Panc1 (cell line): Measurements from ENCODE around the gene TBC1D25.

Source experiments
- SIN3A ChIP-seq: IDR thresholded peaks from 2 replicates; pipeline ENCODE4 v1.6.1; 2012; ENCODE audit warnings: low read depth, mild to moderate bottlenecking, low read length, moderate library complexity, borderline replicate concordance; ENCODE audit not compliant: insufficient read depth
- TF ChIP-seq, protein P1 (sequence below): fragments of 450-650 bp; IDR thresholded peaks from 2 replicates; pipeline ENCODE4 v1.5.1; 2017; ENCODE audit warnings: mild to moderate bottlenecking
- TF ChIP-seq, protein P2 (sequence below), 2 experiments: IDR thresholded peaks; 2 replicates each; pipeline ENCODE4 v1.6.1; 2011 to 2012; ENCODE audit warnings: low read depth in 2 of 2, control low read depth in 1 of 2, low read length in 1 of 2, mild to moderate bottlenecking in 1 of 2, moderate library complexity in 1 of 2; ENCODE audit not compliant: insufficient read depth in 1 of 2

DNA sequence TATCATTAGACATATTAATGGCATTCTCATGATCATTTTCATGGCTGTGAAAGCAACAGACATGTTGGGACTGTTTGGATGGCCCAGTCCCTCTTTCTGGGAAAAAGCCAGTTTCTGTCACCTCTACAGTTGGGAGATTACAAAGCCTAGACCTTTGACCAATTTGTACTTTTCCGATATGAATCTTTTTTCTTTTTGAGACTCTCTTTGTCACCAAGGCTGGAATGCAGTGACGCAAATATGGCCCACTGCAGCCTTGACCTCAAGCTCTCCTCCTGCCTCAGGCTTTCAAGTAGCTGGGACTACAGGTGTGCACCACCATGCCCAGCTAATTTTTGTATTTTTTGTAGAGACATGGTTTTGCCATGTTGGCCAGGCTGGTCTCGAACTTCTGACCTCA, 9.4 kb downstream of the TBC1D25 start:
- TF ChIP-seq SIN3A, result no peak
- TF ChIP-seq, protein P1, sequence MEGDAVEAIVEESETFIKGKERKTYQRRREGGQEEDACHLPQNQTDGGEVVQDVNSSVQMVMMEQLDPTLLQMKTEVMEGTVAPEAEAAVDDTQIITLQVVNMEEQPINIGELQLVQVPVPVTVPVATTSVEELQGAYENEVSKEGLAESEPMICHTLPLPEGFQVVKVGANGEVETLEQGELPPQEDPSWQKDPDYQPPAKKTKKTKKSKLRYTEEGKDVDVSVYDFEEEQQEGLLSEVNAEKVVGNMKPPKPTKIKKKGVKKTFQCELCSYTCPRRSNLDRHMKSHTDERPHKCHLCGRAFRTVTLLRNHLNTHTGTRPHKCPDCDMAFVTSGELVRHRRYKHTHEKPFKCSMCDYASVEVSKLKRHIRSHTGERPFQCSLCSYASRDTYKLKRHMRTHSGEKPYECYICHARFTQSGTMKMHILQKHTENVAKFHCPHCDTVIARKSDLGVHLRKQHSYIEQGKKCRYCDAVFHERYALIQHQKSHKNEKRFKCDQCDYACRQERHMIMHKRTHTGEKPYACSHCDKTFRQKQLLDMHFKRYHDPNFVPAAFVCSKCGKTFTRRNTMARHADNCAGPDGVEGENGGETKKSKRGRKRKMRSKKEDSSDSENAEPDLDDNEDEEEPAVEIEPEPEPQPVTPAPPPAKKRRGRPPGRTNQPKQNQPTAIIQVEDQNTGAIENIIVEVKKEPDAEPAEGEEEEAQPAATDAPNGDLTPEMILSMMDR, result no peak
- TF ChIP-seq, protein P2, sequence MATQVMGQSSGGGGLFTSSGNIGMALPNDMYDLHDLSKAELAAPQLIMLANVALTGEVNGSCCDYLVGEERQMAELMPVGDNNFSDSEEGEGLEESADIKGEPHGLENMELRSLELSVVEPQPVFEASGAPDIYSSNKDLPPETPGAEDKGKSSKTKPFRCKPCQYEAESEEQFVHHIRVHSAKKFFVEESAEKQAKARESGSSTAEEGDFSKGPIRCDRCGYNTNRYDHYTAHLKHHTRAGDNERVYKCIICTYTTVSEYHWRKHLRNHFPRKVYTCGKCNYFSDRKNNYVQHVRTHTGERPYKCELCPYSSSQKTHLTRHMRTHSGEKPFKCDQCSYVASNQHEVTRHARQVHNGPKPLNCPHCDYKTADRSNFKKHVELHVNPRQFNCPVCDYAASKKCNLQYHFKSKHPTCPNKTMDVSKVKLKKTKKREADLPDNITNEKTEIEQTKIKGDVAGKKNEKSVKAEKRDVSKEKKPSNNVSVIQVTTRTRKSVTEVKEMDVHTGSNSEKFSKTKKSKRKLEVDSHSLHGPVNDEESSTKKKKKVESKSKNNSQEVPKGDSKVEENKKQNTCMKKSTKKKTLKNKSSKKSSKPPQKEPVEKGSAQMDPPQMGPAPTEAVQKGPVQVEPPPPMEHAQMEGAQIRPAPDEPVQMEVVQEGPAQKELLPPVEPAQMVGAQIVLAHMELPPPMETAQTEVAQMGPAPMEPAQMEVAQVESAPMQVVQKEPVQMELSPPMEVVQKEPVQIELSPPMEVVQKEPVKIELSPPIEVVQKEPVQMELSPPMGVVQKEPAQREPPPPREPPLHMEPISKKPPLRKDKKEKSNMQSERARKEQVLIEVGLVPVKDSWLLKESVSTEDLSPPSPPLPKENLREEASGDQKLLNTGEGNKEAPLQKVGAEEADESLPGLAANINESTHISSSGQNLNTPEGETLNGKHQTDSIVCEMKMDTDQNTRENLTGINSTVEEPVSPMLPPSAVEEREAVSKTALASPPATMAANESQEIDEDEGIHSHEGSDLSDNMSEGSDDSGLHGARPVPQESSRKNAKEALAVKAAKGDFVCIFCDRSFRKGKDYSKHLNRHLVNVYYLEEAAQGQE (IDR thresholded peaks at IDR 0.05; ENCODE audit: insufficient read depth in 1 of 2, low read depth in 2 of 2, low read length in 1 of 2), result no peak
